ENCODE data around the gene SEC22B.
"Not testable (repeated sequence)": the region's sequence is repeated elsewhere in the genome, so short reads cannot be mapped to it uniquely, and the experiment has no call there.

The SEC22B gene

GRCh38 chr1:120145806-120146205 is 30.5 kb downstream of the SEC22B start:
- not testable (repeated sequence) for DNase-seq (ENCODE audit: low read depth in 2 of 2)

GRCh38 chr1:120144626-120145025 is 31.7 kb downstream of the SEC22B start:
- not testable (repeated sequence) for DNase-seq (ENCODE audit: low read depth in 2 of 2)

GRCh38 chr1:120144169-120144568 is 32.2 kb downstream of the SEC22B start:
- not testable (repeated sequence) for DNase-seq (ENCODE audit: low read depth in 2 of 2)

GRCh38 chr1:120143334-120143733 is 33.0 kb downstream of the SEC22B start:
- not testable (repeated sequence) for DNase-seq (ENCODE audit: low read depth in 2 of 2)

- DNase-seq (ENCODE audit: low read depth in 2 of 2) = peak; percentile 14 to 34
Measured at GRCh38 chr1:120142512-120143263, 33.6 kb downstream of the SEC22B start.

- not testable (repeated sequence) for DNase-seq (ENCODE audit: low read depth in 2 of 2)
Measured at GRCh38 chr1:120141865-120142264, 34.5 kb downstream of the SEC22B start.

- not testable (repeated sequence) for DNase-seq (ENCODE audit: low read depth in 2 of 2)
Measured at GRCh38 chr1:120140656-120141265, 35.6 kb downstream of the SEC22B start.

GRCh38 chr1:120136086-120136485 is 40.2 kb downstream of the SEC22B start:
- DNase-seq (ENCODE audit: low read depth in 2 of 2) = not testable (repeated sequence)

GRCh38 chr1:120133928-120134325 is 42.4 kb downstream of the SEC22B start:
- not testable (repeated sequence) for DNase-seq (ENCODE audit: low read depth in 2 of 2)

GRCh38 chr1:120133228-120133927 is 42.9 kb downstream of the SEC22B start:
- DNase-seq (ENCODE audit: low read depth in 2 of 2) = no peak

- not testable (repeated sequence) for DNase-seq (ENCODE audit: low read depth in 2 of 2)
Measured at GRCh38 chr1:120132406-120132763, 43.9 kb downstream of the SEC22B start.

GRCh38 chr1:120131611-120132405 is 44.5 kb downstream of the SEC22B start:
- not testable (repeated sequence) for DNase-seq (ENCODE audit: low read depth in 2 of 2)

- DNase-seq (ENCODE audit: low read depth in 2 of 2) = not testable (repeated sequence)
Measured at GRCh38 chr1:120127921-120128320, 48.4 kb downstream of the SEC22B start.

GRCh38 chr1:120126216-120126615 is 50.1 kb downstream of the SEC22B start:
- DNase-seq (ENCODE audit: low read depth in 2 of 2) = not testable (repeated sequence)

- not testable (repeated sequence) for DNase-seq (ENCODE audit: low read depth in 2 of 2)
Measured at GRCh38 chr1:120124628-120125027, 51.7 kb downstream of the SEC22B start.

- DNase-seq (ENCODE audit: low read depth in 2 of 2) = not testable (repeated sequence)
Measured at GRCh38 chr1:120123813-120124510, 52.4 kb downstream of the SEC22B start.

GRCh38 chr1:120122262-120122893 is 53.9 kb downstream of the SEC22B start:
- DNase-seq (ENCODE audit: low read depth in 2 of 2) = not testable (repeated sequence)

GRCh38 chr1:120121830-120122229 is 54.5 kb downstream of the SEC22B start:
- DNase-seq (ENCODE audit: low read depth in 2 of 2) = not testable (repeated sequence)

GRCh38 chr1:120120525-120120924 is 55.8 kb downstream of the SEC22B start:
- not testable (repeated sequence) for DNase-seq (ENCODE audit: low read depth in 2 of 2)

GRCh38 chr1:120117371-120118177 is 58.7 kb downstream of the SEC22B start:
- not testable (repeated sequence) for DNase-seq (ENCODE audit: low read depth in 2 of 2)
